GM19397 (cell line): ENCODE measurements around the gene TSFM.
"Not testable (repeated sequence)": the region's sequence is repeated elsewhere in the genome, so short reads cannot be mapped to it uniquely, and the experiment has no call there.

Experiments
- ATAC-seq: cut with Tn5 transposase; IDR thresholded peaks from one replicate; pipeline ENCODE4 v1.9.1; 2021; ENCODE audit warnings: mild to moderate bottlenecking, moderate library complexity; ENCODE audit not compliant: unreplicated experiment

The TSFM gene

DNA sequence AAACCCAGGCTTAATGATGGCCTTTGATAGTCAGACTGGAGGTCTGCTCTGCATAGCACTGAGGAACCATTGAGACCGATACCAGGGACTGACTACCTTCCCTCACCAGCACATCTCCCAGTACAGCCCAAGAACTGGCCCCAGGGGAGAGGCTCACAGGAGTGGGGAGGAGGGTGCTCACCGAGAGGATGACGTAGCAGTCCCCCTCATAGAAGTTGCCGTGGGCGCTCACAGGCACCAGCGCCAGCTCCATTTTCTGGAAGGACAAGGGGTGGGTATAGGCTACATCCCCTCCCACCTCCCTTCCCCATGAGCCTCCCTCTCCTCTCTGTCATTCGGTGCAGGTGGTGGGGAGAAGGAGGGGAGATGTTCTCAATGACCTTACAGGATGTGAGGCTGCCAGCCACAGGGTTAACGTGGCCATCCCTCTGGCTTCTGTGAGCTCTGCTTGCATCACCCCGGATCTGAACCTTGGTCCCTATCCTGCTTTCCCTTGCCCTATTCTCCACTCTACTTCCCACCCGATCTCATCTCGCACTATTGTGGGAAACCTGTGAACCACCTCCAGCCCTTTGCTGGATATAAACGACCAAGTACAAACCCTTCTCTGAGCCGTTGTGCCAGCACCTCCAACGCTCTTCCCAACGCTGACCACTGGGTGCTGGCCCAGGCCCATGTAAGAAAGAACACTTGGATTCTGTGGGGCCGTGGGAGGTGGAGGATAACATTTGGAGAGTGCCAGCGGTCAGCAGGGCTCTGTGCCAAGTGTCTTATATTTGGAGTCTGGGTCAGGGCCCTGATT is 31.6 kb downstream of the TSFM start:
- no peak for ATAC-seq

DNA sequence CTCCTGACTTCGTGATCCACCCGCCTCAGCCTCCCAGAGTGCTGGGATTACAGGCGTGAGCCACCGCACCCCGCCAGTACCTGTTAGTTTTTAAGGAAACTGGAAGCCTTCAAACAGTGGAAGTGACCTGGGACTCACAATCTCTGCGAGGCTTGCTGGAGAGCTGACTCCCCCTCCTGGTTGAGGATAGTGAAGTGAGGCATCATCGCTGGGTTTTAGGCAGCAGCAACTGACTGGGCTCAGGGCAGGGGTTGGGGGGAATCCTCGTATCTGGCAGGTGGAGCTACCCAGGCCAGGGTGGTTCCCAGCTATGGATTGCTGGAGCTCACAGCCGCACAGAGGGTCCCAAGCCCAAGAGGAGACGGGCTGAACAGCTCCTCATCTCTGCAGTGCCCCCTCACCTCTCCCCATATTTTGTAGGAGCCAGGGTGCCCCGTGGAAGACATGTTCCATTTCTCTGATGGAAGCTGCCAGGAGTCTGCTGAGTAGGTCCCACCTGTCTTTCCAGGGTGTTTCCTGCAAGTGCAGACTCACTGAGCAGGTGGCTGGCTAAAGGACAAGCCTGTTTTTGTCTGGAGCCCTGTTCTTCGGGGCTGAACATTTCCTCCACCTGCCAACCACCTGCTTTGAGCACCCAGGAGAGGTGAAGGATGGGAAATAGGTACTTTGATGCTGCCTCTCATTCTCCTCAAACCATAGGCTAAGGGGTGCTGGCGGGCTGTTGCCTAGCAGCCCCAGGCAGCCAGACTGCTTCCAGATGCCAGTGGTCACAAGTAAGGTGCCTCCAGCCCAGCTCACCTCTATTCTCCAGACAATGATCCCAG is 32.8 kb downstream of the TSFM start:
- no peak for ATAC-seq

DNA sequence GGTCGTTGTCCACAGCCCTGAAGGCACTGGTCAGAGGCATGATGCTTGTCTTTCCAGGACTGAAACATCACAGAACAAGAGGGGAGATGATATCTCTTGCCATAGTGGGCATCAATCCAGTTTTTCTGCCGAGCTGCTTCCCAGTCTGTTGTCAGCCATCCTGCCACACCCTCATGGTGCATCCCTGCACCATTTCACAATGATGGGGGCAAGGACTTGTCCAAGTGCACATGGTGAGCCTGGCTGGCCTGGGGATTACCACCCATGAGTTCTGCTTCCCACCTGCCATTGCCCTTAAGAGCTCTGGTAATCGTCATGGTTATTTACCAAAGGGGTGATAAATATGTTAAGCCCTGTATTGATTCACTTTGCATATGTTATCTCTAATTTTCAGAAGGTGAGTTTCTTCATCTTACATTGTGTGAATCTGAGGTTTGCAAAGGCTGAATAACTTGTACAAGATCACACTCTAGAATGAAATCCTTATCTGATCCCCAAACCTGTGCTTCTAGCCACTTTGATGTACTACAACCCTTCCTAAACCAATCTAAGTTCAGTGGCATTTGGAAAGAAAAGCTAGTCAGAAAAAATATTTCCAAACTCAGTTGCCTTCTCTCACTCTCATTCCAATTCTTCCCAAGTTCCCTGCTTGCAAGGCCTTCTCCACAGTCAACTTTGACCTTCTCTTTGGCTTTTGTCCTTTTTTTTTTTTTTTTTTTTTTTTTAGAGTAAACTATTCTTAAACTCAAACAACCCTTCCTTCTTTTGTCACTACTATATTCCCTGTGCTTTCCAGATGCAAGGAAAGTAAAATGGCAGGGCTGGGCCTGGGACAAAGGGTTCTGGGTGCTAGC is 33.6 kb downstream of the TSFM start:
- no peak for ATAC-seq

DNA sequence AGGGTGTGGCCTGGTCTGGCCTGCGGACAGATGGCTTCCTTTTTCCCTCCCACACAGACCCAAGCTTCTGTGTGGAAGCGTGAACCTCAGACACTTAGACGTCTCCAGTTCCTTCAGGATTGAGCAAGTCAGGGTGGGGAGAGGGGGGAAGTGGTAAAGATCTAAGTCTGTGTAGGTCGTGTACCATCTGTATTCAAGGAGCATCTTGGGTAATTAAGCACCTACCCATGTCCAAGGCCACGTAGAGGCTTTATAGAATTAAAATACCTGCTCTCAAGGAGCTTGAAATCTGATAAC is 34.2 kb downstream of the TSFM start:
- no peak for ATAC-seq

DNA sequence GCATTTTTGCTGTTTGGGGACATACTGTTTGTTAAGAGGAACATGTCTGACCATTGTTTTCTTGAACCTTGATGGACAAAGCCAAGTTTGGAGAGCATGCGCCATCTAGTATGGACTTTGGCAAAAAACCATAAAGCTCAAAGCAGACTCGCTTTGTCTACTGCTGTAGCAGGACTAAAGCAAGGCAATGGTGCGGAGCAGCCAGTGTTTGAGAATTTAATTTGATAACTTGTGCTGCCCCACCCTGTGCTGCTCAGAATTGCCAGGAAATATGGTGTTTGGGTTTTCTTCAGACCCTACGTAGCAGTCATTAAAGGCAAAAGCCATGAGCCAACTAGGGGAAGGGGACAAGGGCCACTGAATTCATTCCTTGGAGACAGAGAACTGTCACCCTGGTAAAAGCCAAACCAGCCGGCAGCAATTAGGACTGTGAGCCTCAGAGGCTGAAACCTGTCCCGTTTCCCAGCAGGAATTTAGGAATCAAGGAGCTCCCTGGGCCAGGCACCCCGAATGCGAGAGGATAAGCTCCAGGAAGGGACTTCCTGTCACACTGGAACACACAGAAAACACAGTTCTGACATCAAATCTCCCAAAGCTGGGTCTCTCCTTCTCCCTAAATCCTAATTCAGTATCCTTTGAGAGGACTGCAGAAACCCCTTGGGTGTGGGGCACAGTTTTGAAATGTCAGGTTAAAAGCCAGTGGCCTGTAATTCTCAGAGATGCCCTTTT is 34.8 kb downstream of the TSFM start:
- ATAC-seq: no peak

DNA sequence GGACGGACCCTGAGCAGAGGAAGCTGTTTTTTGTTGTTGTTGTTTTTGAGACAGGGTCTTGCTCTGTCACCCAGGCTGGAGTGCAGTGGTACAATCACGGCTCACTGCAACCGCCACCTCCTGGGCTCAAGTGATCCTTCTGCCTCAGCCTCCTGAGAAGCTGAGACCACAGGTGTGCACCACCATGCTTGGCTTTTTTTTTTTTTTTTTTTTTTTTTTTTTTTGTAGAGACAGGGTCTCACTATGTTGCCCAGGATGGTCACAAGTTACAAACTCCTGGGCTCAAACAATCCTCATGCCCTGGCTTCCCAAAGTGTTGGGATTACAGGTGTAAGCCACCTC is 35.4 kb downstream of the TSFM start:
- ATAC-seq: not testable (repeated sequence)

DNA sequence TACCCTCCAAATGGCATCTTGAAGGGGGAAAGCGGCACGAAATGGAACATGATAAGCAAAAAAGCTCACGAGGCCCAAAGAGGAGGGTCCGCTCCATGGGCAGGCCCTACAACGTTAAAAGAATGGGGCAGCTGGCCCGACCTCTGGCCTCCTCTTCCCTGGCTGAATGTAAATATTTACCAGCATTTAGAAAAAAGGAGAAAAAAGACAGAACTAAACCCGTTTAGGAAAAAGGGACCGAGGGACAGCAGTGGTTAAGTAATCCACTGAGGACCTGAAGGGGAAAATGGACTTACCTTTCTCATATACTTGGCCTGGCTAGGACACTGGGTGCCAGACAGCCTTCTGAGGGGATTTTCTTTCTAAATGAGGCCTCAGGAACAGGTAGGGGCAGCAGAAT is 37.5 kb downstream of the TSFM start:
- not testable (repeated sequence) for ATAC-seq

DNA sequence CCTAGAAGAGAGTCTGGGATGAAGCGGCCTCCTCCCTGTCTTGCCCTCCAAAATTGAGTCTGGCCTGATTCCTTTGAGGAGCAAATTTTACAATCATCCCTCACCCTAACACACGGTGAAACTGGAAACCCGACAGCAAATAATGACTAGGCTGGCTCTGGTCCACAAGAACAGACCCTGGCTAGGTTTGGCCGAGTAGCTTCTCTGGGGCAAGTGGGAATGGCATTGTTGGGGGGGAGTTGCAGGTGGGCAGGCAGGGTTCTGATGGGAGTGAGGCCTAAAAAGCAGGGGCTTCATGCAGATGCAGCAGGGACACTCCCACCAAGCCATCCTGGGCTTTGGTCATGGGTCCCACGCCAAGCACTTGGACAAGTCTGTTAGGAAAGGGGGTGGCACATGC is 38.4 kb downstream of the TSFM start:
- ATAC-seq: not testable (repeated sequence)

DNA sequence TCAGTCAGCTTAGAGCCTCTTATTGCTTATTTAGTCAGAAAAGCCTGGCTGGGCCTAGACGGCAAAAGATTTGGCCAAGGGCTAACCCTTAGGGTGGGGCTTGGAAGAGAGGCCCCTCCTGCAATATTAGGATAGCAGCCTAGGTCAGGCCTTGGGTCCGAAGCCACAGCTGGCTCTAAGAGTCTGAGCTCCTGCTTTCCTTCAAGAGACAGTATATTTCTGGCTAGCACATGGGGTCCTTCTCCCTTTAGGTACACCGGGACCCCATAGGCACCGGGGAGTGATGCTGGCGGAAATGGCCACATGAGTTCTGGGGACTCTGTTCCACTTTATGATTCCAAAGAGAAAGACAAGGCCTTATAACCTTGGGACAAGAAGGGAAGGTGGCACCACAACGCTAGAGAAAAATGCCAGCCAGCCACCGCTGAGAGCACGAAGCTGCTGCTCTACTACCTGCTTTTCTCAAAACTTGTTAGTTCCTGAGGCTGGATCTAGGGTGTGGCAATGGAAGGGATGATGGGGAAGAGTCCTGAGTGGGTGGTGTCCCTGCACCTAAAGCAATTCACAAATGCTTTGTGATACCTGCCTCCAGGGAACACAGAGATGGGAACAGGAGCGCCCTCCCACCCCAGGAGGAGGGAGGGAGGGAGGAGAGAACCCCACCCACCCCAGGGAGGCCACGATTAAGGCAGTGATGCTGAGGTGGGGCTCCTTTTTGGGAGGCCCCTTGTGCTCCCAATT is 39.1 kb downstream of the TSFM start:
- no peak for ATAC-seq

DNA sequence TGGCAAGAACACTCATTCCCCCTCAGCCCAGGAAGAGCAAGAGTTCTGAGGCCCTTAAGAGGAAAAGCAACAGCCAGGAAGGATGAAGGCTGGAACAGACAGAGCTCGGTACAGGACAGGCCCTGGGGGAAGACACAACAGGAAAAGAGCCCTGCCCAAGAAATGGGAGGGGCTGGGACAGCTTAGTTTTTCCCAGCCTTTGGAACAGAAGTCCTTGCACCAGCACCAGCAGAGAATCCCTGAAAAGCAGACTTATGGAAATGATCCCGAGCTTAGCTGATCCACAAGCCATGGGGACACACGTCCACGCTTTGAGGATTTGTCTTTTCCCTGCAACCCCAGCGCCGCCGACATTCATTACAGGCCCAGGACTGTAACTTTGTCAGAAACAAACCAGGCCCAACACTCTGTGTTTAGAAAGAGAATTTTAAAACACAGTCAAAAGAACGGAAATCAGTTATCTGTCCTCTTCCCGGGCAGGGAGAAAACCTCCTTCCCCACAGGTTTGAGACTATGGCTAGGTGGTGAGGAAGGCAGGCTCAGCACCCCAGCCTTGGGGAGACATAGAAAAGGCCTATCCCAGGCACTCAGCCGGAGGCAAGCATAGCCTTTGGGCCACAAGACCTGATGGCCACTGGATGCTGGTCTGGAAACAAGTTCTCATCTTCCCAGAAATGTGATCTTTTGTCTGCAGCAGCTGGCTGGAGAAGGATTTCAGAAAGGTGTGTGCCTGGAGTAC is 40.0 kb downstream of the TSFM start:
- no peak for ATAC-seq

DNA sequence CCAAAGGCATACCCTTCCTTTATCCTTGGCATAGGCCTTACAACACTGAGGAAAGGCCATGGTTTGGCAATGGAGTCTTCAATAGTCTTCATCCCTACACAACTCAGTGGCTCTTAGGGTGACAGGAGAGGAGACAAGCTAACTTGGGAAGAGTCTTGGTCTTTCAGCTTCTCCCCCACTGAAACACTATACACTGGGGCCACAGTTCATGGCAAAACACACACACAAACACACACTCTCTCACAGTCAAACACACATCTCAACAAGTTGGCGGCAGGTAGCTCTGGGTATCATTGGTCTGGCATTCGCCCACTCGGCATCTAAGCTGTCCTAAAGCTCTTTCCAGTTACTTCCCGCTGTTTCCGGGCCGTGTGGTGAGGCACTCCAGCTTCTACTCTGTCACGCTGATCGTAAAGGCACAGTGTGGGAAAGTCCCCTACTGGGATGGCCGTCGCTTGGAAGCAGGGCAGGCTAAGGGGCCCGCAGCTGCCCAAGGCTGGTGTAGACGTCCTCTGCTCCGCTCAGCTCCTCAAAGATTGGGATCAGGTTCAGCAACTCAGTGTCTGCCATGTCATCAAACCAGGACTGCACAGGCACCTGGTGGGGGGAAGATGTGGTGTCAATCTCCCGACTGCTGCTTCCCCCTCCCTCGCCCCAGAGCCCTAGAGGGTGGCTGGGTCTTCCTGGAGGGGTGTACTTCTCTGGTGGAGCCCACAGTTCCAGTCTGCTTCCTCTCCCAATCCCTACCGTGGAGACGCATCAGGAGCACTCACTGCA is 40.7 kb downstream of the TSFM start:
- ATAC-seq: no peak

DNA sequence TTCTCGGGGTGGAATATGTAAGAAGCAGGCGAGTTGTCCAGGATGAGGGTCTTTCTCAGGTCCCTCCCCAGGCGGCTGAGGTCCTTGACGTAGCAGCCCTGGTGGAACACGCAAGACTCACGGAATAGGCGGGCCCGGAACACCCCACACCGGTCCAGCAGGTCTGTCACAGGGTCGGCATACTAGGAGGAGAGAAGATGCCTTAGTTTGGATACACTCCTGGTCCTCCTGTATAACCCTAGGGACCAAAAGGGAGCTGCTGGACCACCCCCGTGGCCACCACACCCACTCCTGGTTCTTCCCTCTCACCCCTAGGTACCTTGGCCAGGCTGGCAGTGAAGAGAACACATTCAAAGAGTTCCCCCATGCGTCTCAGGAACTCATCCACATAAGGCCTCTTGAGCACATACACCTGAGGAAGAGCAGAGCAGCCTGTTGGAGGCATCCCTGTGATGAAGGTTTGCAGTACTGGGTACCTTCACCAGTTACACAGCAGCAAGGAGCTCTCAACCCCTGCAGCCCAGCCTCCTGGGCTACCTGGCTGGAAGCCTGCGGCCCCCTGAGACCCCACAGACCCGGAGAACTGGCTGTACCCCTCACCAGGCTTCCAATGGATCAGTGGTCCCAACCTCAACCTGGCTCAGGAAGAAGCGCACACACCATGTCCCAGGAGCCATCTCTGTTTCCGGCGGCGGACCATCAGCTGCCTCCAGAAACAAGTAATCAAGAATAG is 41.5 kb downstream of the TSFM start:
- no peak for ATAC-seq

DNA sequence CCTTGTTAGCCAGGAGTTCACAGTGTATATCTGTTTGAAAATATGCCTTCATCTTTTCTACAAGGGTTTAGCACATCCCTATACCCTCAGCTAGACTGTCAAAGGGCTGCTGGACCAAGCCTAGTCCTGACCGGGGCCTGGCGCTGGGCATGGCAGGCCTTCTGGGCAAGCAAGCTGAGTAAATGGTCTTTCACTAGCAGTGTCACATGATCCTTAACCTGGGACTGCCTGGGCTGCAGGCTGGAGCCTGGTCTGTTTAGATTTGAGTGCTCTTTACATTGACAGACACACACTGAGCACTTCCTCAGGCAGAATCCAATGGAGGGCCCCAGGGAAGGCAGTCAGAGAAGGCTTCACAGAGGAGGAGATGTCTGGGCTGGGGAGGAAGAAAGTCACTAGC is 42.9 kb downstream of the TSFM start:
- ATAC-seq: no peak

DNA sequence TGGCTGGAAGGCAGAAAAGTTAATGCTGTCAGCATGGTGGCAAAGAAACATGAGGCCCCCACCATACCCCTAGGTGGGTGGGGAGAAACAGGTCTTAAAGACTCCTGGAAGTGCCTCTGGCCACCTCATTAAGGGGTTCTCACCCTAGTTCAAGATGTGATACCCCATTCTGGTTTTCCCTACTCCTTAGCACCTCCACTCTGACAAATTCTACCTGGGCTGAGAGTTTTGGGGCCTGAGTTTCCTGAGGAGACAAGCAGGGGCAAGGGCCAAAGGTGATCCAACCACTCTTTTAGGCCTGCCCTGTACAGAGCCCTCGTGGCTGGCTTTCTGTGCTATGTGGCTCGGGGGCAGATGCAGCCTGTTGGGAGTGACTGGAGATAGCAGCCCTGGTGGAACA is 43.8 kb downstream of the TSFM start:
- no peak for ATAC-seq

DNA sequence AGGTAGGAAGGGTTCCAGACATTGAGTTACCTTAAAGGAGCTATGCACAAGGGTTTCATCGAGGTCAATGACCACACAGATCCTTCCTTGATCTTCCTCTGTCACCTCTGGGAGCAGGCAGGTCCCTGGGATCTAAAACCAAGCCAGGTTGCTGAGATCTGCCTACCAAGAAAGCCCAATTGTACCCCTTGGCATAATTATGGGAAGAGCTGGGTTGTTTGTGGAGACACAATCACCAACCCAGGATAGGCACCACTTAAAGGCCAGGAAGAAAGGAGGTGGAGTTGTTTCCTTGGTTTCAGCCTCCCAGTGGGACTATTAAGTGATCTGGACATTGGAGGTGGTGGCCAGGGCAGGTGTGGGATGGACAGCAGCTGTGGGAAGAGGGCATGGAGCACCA is 44.4 kb downstream of the TSFM start:
- ATAC-seq: no peak

DNA sequence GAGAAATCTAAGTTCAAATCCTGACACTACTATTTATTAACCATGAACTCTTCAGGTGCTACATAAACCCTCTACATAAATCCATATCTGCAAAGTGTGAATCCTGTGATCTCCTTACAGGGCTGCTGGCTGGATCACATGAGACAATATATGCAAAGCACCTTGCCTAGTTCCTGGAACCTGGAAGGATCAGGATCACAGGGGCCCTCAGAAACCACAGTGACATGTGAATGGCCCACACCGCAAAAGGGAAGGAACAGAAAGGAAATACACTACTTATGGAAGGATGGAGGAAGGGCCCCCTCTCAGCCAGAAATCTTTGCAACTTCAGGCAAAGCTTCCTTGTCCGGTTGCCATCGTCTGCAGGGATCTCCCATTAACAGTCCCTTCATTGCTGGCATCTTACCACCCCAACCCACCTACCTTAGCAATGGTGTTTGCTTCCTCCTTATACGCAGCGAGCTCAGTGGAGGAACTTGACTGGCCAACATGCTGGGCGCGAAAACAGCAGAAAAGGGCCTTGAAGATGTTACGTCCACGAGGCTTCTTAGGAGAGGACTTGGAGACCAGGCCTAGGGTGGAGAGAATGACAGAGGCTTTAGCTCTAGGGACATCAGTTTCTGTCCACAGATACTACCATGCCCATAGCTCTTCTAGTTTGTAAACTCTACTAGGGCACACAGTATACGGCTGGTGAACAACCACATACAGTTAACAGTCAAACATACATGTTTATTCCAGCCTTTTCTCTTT is 46.6 kb downstream of the TSFM start:
- ATAC-seq: no peak

DNA sequence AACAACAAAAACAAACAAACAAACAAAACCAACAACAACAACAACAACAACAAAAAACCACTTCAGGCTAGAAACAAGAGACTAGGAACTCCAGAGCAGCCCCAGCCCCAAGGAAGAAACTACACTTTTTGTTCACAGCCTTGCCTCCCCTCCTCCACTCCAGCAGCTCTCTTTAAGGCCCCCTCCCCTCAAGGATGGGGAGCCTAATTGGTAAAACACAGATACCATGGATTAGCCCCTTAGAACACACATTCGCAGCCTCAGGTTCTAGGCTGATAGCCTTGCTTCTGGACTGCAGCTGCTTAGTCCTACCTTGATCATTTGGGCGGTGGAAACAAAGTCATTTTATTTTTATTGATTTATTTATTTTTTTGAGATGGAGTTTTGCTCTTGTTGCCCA is 47.8 kb downstream of the TSFM start:
- no peak for ATAC-seq

DNA sequence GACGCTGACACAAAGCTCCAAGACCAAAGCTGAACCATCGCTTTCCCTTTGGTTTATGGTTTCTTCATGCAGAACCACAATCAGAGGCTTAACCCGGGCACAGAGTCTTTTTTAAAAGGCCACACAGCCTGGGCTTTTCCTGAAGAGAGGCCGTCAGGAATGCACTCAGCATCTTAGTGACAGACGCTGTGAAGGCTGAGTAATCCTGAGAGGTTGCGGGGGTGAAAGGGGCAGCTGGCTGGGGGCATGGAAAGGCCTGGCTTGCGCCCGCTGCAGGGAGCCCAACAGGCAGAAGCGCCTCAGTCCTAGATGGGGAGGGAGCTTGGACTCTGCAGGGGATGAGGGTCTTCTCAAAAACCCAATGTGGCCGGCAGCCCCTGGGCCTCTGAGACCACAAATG is 50.4 kb downstream of the TSFM start:
- ATAC-seq: no peak
